PC-3 (cell line): ENCODE measurements around the gene KHK. TPM values are rescaled to one million over a fixed set of nuclear protein-coding genes. Genes with fewer than 3 reads are reported as not detected.

Experiments used
- ATAC-seq: fragments of 200-7000 bp; cut with Tn5 transposase; 2 replicates; pipeline ENCODE4 v1.9.1; 2020; ENCODE audit warnings: mild to moderate bottlenecking, moderate library complexity
- BruUV-seq: library from RNA; stranded (reverse); fragments of 400-500 nt; replicated peaks from 2 replicates; lab custom pipeline; 2021; lab: Mats Ljungman, UMichigan
- CTCF ChIA-PET: fragments of 300-600 bp; sonication (Branson Sonifier 250); formaldehyde crosslinking; loops from one replicate; lab custom pipeline; 2022; ENCODE audit warnings: antibody characterized with exemption; lab: Charles Lee
- POLR2A ChIA-PET: fragments of 300-600 bp; sonication (Branson Sonifier 250); formaldehyde crosslinking; loops from one replicate; lab custom pipeline; 2022; ENCODE audit warnings: antibody characterized with exemption; ENCODE audit not compliant: unreplicated experiment; lab: Charles Lee
- DNase-seq: peaks from one replicate; pipeline ENCODE4 v3.0.0-alpha.2; 2015
- H2AFZ ChIP-seq: fragments of 300-600 bp; sonication (generic); 2 replicates; pipeline ENCODE4 v1.6.0; 2016; ENCODE audit warnings: antibody characterized with exemption, low read length
- H3F3A ChIP-seq: fragments of 300-600 bp; sonication (generic); one replicate; pipeline ENCODE4 v1.6.0; 2017; ENCODE audit warnings: antibody characterized with exemption, low read length, control low read depth, mild to moderate bottlenecking; ENCODE audit not compliant: unreplicated experiment
- H3K27ac ChIP-seq: fragments of 300-600 bp; sonication (generic); 2 replicates; pipeline ENCODE4 v1.5.1; 2016; ENCODE audit warnings: mild to moderate bottlenecking, low read length
- H3K27me3 ChIP-seq: fragments of 300-600 bp; sonication (generic); 2 replicates; pipeline ENCODE4 v1.6.1; 2016; ENCODE audit warnings: low read length, mixed read lengths
- H3K36me3 ChIP-seq: fragments of 300-600 bp; sonication (generic); 2 replicates; pipeline ENCODE4 v1.6.1; 2016; ENCODE audit warnings: low read depth, mixed run types, low read length, mixed read lengths
- H3K4me1 ChIP-seq: fragments of 300-600 bp; sonication (generic); 2 replicates; pipeline ENCODE4 v1.5.1; 2016; ENCODE audit warnings: low read length; ENCODE audit not compliant: insufficient read depth
- H3K4me2 ChIP-seq: fragments of 300-600 bp; sonication (generic); 2 replicates; pipeline ENCODE4 v1.6.0; 2016; ENCODE audit warnings: low read length
- H3K4me3 ChIP-seq: fragments of 300-600 bp; sonication (generic); 2 replicates; pipeline ENCODE4 v1.5.1; 2016; ENCODE audit warnings: mild to moderate bottlenecking, low read length, mixed read lengths
- H3K79me2 ChIP-seq: fragments of 300-600 bp; sonication (generic); 2 replicates; pipeline ENCODE4 v1.6.1; 2017; ENCODE audit warnings: low read length, mixed read lengths
- H3K9ac ChIP-seq: fragments of 300-600 bp; sonication (generic); 2 replicates; pipeline ENCODE4 v1.6.0; 2016; ENCODE audit warnings: mild to moderate bottlenecking, low read length
- H3K9me2 ChIP-seq: fragments of 300-600 bp; sonication (generic); replicated peaks from 2 replicates; pipeline ENCODE4 v1.6.1; 2016; ENCODE audit warnings: mixed run types, low read length, mixed read lengths
- H3K9me3 ChIP-seq: fragments of 300-600 bp; sonication (generic); 2 replicates; pipeline ENCODE4 v1.6.1; 2016; ENCODE audit warnings: low read length, mixed read lengths
- H4K20me1 ChIP-seq: fragments of 300-600 bp; sonication (generic); 2 replicates; pipeline ENCODE4 v1.6.1; 2016; ENCODE audit warnings: low read length, mixed read lengths
- CTCF ChIP-seq: fragments of 300-600 bp; sonication (generic); conservative IDR thresholded peaks from 2 replicates; pipeline ENCODE4 v1.5.1; 2017; ENCODE audit warnings: antibody characterized with exemption, low read depth, mild to moderate bottlenecking, low read length
- EZH2 ChIP-seq: fragments of 300-600 bp; sonication (generic); IDR thresholded peaks from one replicate; pipeline ENCODE4 v1.6.1; 2017; ENCODE audit warnings: antibody characterized with exemption, mild to moderate bottlenecking, low read length; ENCODE audit not compliant: unreplicated experiment
- EZH2phosphoT487 ChIP-seq: fragments of 300-600 bp; sonication (generic); IDR thresholded peaks from 2 replicates; pipeline ENCODE4 v1.6.1; 2018; ENCODE audit warnings: mild to moderate bottlenecking, antibody characterized with exemption, low read length, borderline replicate concordance
- intact Hi-C: fragments of 100-400 bp; cut with micrococcal nuclease; formaldehyde crosslinking; loops from 2 replicates; pipeline ENCODE4 v1.9.0; 2023
- total RNA-seq: library from RNA; depleted of rRNA; stranded (reverse); fragments of >200 nt; gene quantifications from 2 replicates; pipeline ENCODE4 v1.2.3, GENCODE V29; 2014

Gene KHK
- total RNA-seq, 1 experiment from 2014 or later = 11.0 TPM

- Histone ChIP-seq H2AFZ (no peak overlapping the region), H3K9ac (no peak overlapping the region), H3K36me3 (no peaks in the 10 kb centered on the region), H3K4me1 (peaks cover 8% of the 10 kb centered on the region; the same call in 1 of the 2 replicates), H3K79me2 (no peaks in the 10 kb centered on the region), H3K9me2 (no peaks in the 10 kb centered on the region), H3K4me2 (no peak overlapping the region), H3K9me3 (no peaks in the 10 kb centered on the region), H4K20me1 (no peaks in the 10 kb centered on the region), H3K27ac (no peak overlapping the region), H3F3A (no peaks in the 10 kb centered on the region), H3K4me3 (no peak overlapping the region), H3K27me3 (no peaks in the 10 kb centered on the region)
- TF ChIP-seq CTCF (no peak), EZH2phosphoT487 (no peak), EZH2 (no peak)
- BruUV-seq = no TSS peak
- DNase-seq (no peak), ATAC-seq (no peak)
- ChIA-PET POLR2A (interaction anchor here (0.6 kb wide), 1 partner anchor 111 kb away, joined by 11 read pairs; no protein-coding TSS in a partner anchor), CTCF (no interaction called here)
- intact Hi-C loops = no loop called here
Observed at GRCh38 chr2:27091746-27092695, 5.4 kb downstream of the KHK start.

GRCh38 chr2:27092696-27093429 lies 6.3 kb downstream of the KHK start:
- TF ChIP-seq CTCF (no peak), EZH2 (no peak), EZH2phosphoT487 (no peak)
- ChIA-PET CTCF (no interaction called here), POLR2A (no interaction called here)
- H3K9ac ChIP-seq = no peak overlapping the region
- no peak overlapping the region for H3K27ac ChIP-seq
- no TSS peak for BruUV-seq
- intact Hi-C loops = no loop called here
- H3K4me1 ChIP-seq = no peaks in the 10 kb centered on the region
- H4K20me1 ChIP-seq = no peaks in the 10 kb centered on the region
- no peaks in the 10 kb centered on the region for H3K36me3 ChIP-seq
- no peaks in the 10 kb centered on the region for H3K9me2 ChIP-seq
- no peaks in the 10 kb centered on the region for H3K79me2 ChIP-seq
- H2AFZ ChIP-seq = no peak overlapping the region
- DNase-seq = no peak
- H3F3A ChIP-seq = no peaks in the 10 kb centered on the region
- no peaks in the 10 kb centered on the region for H3K9me3 ChIP-seq
- H3K4me2 ChIP-seq = no peak overlapping the region
- H3K4me3 ChIP-seq = no peak overlapping the region
- peak; percentile 75 for ATAC-seq
- H3K27me3 ChIP-seq = no peaks in the 10 kb centered on the region
